NCI-H2171 (cell line): ENCODE measurements around the gene QRFP.
A peak's percentile ranks its signal among the peaks of the same experiment; 100 is the strongest.
"Not testable (repeated sequence)": the region's sequence is repeated elsewhere in the genome, so short reads cannot be mapped to it uniquely, and the experiment has no call there.

Experiments
- DNase-seq: peaks from one replicate; lab custom pipeline; 2025; lab: John Stamatoyannopoulos, UW

Gene QRFP

GRCh38 chr9:130919559-130920145, 23.0 kb upstream of the QRFP start:
- no peak for DNase-seq

GRCh38 chr9:130918826-130919558, 22.4 kb upstream of the QRFP start:
- no peak for DNase-seq

GRCh38 chr9:130918101-130918825, 21.7 kb upstream of the QRFP start:
- no peak for DNase-seq

GRCh38 chr9:130917168-130917960, 20.8 kb upstream of the QRFP start:
- no peak for DNase-seq

GRCh38 chr9:130915096-130915447, 18.5 kb upstream of the QRFP start:
- DNase-seq = no peak

GRCh38 chr9:130914417-130915095, 17.9 kb upstream of the QRFP start:
- no peak for DNase-seq

- DNase-seq = no peak
Observed at GRCh38 chr9:130913599-130914416, 17.2 kb upstream of the QRFP start.

- DNase-seq = no peak
Observed at GRCh38 chr9:130912932-130913598, 16.5 kb upstream of the QRFP start.

GRCh38 chr9:130911254-130912049, 14.8 kb upstream of the QRFP start:
- no peak for DNase-seq

- DNase-seq = not testable (repeated sequence)
Observed at GRCh38 chr9:130910670-130911069, 14.1 kb upstream of the QRFP start.

GRCh38 chr9:130910041-130910440, 13.4 kb upstream of the QRFP start:
- DNase-seq = not testable (repeated sequence)

GRCh38 chr9:130908878-130909355, 12.3 kb upstream of the QRFP start:
- no peak for DNase-seq

GRCh38 chr9:130908146-130908877, 11.7 kb upstream of the QRFP start:
- DNase-seq = no peak

GRCh38 chr9:130906735-130907416, 10.3 kb upstream of the QRFP start:
- peak; percentile 82 for DNase-seq

- no peak for DNase-seq
Observed at GRCh38 chr9:130905902-130906734, 9.5 kb upstream of the QRFP start.

- DNase-seq = no peak
Observed at GRCh38 chr9:130905125-130905901, 8.7 kb upstream of the QRFP start.
